Peyer's patch (tissue), 4 donors: Measurements from ENCODE around the gene TEKT3. TPM values are rescaled to one million over a fixed set of nuclear protein-coding genes. Genes with fewer than 3 reads are reported as not detected.

Experiments used
- DNase-seq, 3 donors: peaks; one replicate each; pipeline ENCODE4 v3.0.0-alpha.2; 2017 to 2019
- H3K27ac ChIP-seq, 4 donors: fragments of 200-600 bp; sonication (generic); one replicate each; pipeline ENCODE4 v1.5.1; 2016 to 2019
- H3K27me3 ChIP-seq, 2 donors: fragments of 200-600 bp; sonication (generic); one replicate each; pipeline ENCODE4 v1.5.1; 2019
- H3K36me3 ChIP-seq, 3 donors: fragments of 200-600 bp; sonication (generic); one replicate each; pipeline ENCODE4 v1.5.1; 2016 to 2019
- H3K4me1 ChIP-seq, 4 donors: fragments of 200-600 bp; sonication (generic); one replicate each; pipeline ENCODE4 v1.5.1; 2016 to 2019
- H3K4me3 ChIP-seq, 4 donors: fragments of 200-600 bp; sonication (generic); 1 replicate in 3 of 4; 2 replicates in 1 of 4; pipeline ENCODE4 v1.5.1; 2016 to 2019; ENCODE audit warnings: mild to moderate bottlenecking in 1 of 4
- H3K9me3 ChIP-seq, 4 donors: fragments of 200-600 bp; sonication (generic); one replicate each; pipeline ENCODE4 v1.5.1; 2016 to 2019; ENCODE audit warnings: mild to moderate bottlenecking in 1 of 4
- POLR2A ChIP-seq, 2 donors: fragments of 450-650 bp; IDR thresholded peaks; one replicate each; pipeline ENCODE4 v1.5.1; 2017; ENCODE audit warnings: antibody characterized with exemption in 2 of 2, mild to moderate bottlenecking in 2 of 2, moderate library complexity in 2 of 2
- total RNA-seq, 4 donors: library from RNA; depleted of rRNA; stranded (reverse); fragments of >200 nt; gene quantifications; one replicate each; pipeline ENCODE4 v1.1.0, GENCODE V29; 2016
- TF ChIP-seq, protein P1 (sequence below), 6 experiments: fragments of 450-650 bp in 4 of 6; fragments of 200-600 bp in 2 of 6; sonication (generic) in 1 of 6; IDR thresholded peaks; one replicate each; pipeline ENCODE4 v1.5.1; 2017 to 2019; ENCODE audit warnings: antibody characterized with exemption in 6 of 6, mild to moderate bottlenecking in 3 of 6, moderate library complexity in 1 of 6

TEKT3 gene
- total RNA-seq, 4 donors from 2014 or later, result 2.5 to 3.9 TPM; not detected in 2

DNA sequence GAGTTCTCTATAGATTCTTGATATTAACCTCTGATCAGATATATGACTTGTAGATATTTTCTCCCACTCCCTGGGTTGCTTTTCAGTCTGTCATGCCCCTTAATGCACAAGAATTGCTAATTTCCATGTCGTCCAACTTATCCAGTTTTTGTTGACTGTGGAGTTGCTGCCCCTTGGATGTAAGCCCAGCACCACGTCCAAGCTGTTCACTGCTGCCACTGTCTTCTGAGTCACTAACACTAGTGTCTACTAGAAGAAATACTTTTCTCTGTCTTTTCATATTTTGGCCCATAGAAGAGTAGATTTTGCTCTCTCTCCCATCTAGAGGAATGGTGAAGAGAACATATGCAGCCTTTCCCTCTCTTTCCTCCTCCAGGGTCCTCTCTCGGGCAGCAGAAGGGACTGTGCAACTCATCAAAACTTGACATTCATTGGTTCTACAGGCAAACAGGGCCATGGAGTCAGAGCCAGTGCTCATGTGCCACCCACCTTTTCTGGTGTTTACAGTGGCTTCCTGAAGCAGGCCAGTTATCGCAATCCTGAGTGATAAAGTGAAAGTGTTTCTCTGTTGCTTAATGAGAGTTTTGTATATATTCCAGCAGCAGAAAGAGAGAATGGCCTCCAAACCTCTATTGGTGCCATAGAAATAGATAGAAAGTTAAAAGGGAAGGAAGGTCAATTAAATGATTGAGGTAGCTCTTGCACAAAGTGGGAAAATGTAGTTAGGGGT is 53.7 kb downstream of the TEKT3 start:
- no peak for TF ChIP-seq POLR2A (IDR thresholded peaks at IDR 0.05)
- TF ChIP-seq, protein P1, sequence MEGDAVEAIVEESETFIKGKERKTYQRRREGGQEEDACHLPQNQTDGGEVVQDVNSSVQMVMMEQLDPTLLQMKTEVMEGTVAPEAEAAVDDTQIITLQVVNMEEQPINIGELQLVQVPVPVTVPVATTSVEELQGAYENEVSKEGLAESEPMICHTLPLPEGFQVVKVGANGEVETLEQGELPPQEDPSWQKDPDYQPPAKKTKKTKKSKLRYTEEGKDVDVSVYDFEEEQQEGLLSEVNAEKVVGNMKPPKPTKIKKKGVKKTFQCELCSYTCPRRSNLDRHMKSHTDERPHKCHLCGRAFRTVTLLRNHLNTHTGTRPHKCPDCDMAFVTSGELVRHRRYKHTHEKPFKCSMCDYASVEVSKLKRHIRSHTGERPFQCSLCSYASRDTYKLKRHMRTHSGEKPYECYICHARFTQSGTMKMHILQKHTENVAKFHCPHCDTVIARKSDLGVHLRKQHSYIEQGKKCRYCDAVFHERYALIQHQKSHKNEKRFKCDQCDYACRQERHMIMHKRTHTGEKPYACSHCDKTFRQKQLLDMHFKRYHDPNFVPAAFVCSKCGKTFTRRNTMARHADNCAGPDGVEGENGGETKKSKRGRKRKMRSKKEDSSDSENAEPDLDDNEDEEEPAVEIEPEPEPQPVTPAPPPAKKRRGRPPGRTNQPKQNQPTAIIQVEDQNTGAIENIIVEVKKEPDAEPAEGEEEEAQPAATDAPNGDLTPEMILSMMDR (IDR thresholded peaks at IDR 0.05), result no peak
- Histone ChIP-seq H3K27me3 (no peaks in the 10 kb centered on the region), H3K4me1 (no peaks in the 10 kb centered on the region), H3K9me3 (no peaks in the 10 kb centered on the region), H3K36me3 (no peaks in the 10 kb centered on the region), H3K27ac (peak overlapping the region in 1 of 4 donors; percentile 25), H3K4me3 (no peak overlapping the region)
- no peak for DNase-seq

DNA sequence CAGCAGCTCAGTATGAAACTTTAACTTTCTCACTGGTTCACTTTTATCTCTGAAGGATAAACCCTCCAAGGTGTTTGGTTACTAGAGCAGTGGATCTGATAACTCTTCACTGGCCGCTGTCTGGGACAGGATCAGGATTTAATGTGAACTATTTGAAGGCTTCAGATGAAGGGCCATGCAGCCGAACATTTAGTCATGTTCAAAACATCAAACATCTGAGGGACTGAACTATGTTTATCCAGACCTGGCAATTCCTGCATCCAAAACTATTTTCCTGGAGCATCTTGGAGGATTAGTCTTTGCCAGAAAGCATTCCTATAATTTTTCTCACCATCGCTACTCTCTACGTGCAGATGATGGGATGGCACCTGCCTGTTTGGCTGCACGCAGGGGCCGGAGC is 55.9 kb downstream of the TEKT3 start:
- DNase-seq, result no peak
- no peak overlapping the region for H3K27ac ChIP-seq
- H3K4me3 ChIP-seq, result no peak overlapping the region
- H3K36me3 ChIP-seq, result no peaks in the 10 kb centered on the region
- no peaks in the 10 kb centered on the region for H3K9me3 ChIP-seq
- no peaks in the 10 kb centered on the region for H3K27me3 ChIP-seq
- TF ChIP-seq POLR2A (IDR thresholded peaks at IDR 0.05), result no peak
- TF ChIP-seq, protein P1 (IDR thresholded peaks at IDR 0.05), result no peak
- H3K4me1 ChIP-seq, result no peaks in the 10 kb centered on the region

DNA sequence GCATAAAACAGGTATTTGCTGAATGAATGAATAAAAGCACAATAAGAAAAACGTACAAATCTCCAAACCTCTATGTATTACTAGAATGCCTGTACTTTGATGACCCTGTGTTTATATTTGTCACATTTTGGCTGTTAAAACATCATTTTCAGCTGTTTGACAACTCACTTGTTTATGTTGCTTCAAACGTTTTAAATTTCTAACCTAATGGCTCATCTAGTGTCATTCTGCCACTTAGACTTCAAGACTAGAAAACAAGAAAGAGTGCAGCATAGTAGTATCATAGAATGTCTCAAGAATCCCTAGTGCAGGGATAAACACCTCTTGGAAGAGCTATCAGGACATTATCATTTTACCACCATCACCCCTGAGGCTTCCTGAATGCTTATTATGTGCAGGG is 56.9 kb downstream of the TEKT3 start:
- no peak overlapping the region for H3K27ac ChIP-seq
- DNase-seq, result no peak
- H3K27me3 ChIP-seq, result no peaks in the 10 kb centered on the region
- no peaks in the 10 kb centered on the region for H3K9me3 ChIP-seq
- H3K4me3 ChIP-seq, result no peak overlapping the region
- TF ChIP-seq, protein P1 (IDR thresholded peaks at IDR 0.05), result no peak
- TF ChIP-seq POLR2A (IDR thresholded peaks at IDR 0.05), result no peak
- no peaks in the 10 kb centered on the region for H3K4me1 ChIP-seq
- H3K36me3 ChIP-seq, result no peaks in the 10 kb centered on the region

DNA sequence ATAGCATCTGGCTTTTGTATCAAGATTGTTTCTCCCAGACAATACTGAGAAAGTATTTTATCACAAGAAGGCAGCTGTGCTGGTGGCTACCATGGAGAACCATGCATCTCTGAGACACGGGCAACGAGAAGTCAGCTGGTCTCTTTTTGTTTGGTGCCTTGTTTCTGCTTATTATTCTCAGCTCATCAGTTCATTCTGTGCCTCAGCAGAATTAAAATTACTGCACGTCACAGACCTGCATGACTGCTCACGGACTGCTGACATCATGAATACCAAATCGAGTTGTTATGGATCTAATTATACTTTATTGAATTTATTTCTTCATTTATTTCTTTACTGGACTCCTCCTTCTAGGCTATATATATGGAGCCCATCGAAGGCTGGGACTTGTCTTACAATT is 57.3 kb downstream of the TEKT3 start:
- Histone ChIP-seq H3K27ac (no peak overlapping the region), H3K27me3 (no peaks in the 10 kb centered on the region), H3K9me3 (no peaks in the 10 kb centered on the region), H3K4me3 (no peak overlapping the region), H3K36me3 (no peaks in the 10 kb centered on the region), H3K4me1 (no peaks in the 10 kb centered on the region)
- DNase-seq, result no peak
- TF ChIP-seq, protein P1 (IDR thresholded peaks at IDR 0.05), result no peak
- TF ChIP-seq POLR2A (IDR thresholded peaks at IDR 0.05), result no peak

DNA sequence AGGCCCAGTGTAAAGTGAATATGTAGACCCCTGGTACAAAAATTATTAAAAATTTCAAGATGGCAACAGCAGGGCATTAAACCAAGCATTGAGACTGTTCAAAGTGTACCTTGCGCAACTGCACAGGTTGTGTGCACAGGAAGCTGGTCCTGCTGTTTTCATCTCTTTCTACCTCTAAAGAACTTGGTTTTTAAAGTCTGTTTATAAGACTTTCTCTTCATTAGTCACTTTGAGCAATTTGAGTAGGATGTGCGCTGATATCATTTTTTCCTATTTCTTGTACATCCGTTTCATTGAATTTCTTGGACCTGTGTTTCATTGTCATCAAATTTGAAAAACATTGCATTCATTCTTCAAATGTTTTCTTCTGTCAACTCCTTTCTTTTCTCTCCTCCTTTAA is 59.5 kb downstream of the TEKT3 start:
- H3K4me1 ChIP-seq, result no peaks in the 10 kb centered on the region
- DNase-seq, result no peak
- H3K9me3 ChIP-seq, result no peaks in the 10 kb centered on the region
- no peak for TF ChIP-seq POLR2A (IDR thresholded peaks at IDR 0.05)
- TF ChIP-seq, protein P1 (IDR thresholded peaks at IDR 0.05), result no peak
- H3K27me3 ChIP-seq, result no peaks in the 10 kb centered on the region
- no peak overlapping the region for H3K27ac ChIP-seq
- no peaks in the 10 kb centered on the region for H3K36me3 ChIP-seq
- no peak overlapping the region for H3K4me3 ChIP-seq
